ENCODE results near the gene OR5M8.

DNA sequence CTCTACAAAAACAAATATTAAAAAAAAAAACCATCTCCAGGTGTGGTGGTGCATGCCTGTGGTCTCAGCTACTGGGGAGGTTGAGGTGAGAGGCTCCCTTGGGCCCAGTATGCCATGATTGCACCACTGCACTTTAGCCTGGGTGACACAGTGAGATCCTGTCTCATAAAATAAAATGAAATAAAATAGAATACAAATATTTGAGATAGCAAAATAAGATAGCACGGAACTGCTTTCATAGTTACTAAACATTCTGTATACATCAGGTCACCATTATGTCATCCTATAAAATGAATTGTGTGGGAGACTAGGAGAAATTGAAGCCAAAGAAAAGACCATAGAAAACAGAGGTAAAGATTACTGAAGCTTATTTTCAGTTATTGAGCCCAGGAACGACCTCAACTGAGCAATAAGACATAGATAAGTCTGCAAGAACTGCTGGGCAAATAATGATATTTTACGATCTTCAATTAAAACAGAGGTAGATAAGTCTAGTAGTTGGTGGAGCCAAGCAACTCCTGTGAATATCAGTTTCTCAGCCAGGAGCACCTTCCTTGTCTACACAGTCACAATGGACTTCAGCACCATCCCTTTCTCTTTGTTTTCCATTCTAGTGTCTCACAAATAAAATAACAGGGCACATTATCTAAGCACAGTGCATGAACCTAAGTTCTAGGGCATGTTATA, 42.0 kb upstream of the OR5M8 start:
- TF ChIP-seq CTCF (conservative IDR thresholded peaks at IDR 0.05), result no peak
- no peak for TF ChIP-seq EZH2 (IDR thresholded peaks at IDR 0.05; ENCODE audit: low read depth)
